K562 (cell line): ENCODE data around the gene AIPL1. TPM values are rescaled to one million over a fixed set of nuclear protein-coding genes. Genes with fewer than 3 reads are reported as not detected.

ENCODE experiments used
- ATAC-seq: fragments of 200-7000 bp; cut with Tn5 transposase; 3 replicates; pipeline ENCODE4 v1.9.1; 2020; ENCODE audit warnings: moderate library complexity
- BruUV-seq: library from RNA; stranded (reverse); fragments of 400-500 nt; replicated peaks from 2 replicates; lab custom pipeline; 2021; lab: Mats Ljungman, UMichigan
- CTCF ChIA-PET: fragments of 300-600 bp; formaldehyde crosslinking; extraction: SDS; loops from one replicate; lab custom pipeline; 2021; ENCODE audit warnings: low intra/inter-chr PET ratio; lab: Yijun Ruan, JAX
- POLR2A ChIA-PET: fragments of 300-600, 350-650 bp; sonication (Branson Sonifier 250); formaldehyde crosslinking; extraction: SDS; loops from one replicate; lab custom pipeline; 2021; ENCODE audit warnings: antibody characterized with exemption, inconsistent platforms; lab: Yijun Ruan, JAX
- DNase-seq, 4 experiments: peaks; one replicate each; pipeline versions ENCODE4 v3.0.0 to v3.0.0-alpha.2; 2011 to 2018; ENCODE audit warnings: low spot score in 3 of 4, mixed read lengths in 3 of 4; ENCODE audit errors: extremely low read depth in 1 of 4
- FAIRE-seq: peaks from 2 replicates; lab custom pipeline; 2011; peaks lifted over from hg19 to GRCh38; lab: Jason Lieb, UNC
- H2AFZ ChIP-seq: 2 replicates; pipeline ENCODE4 v1.6.0; 2011; ENCODE audit warnings: low read depth, low read length, control low read depth, inconsistent platforms
- H3K27ac ChIP-seq: fragments of 200-600 bp; 3 replicates; pipeline ENCODE4 v1.8.0; 2011; ENCODE audit warnings: low read depth, mild to moderate bottlenecking, control low read depth, inconsistent platforms, low read length, moderate library complexity, mixed read lengths; ENCODE audit errors: extremely low read depth
- H3K27me3 ChIP-seq, 2 experiments: fragments of 300-600 bp in 1 of 2; 2 replicates in 1 of 2; 3 replicates in 1 of 2; pipeline versions ENCODE4 v1.6.0 to v1.8.0; 2011; ENCODE audit warnings: inconsistent platforms in 2 of 2, low read length in 2 of 2, mild to moderate bottlenecking in 1 of 2, mixed read lengths in 1 of 2, moderate library complexity in 1 of 2; ENCODE audit not compliant: control insufficient read depth in 2 of 2, insufficient read depth in 2 of 2
- H3K36me3 ChIP-seq: fragments of 300-600 bp; 3 replicates; pipeline ENCODE4 v1.8.0; 2011; ENCODE audit warnings: mild to moderate bottlenecking, low read length, inconsistent platforms; ENCODE audit not compliant: control insufficient read depth, insufficient read depth
- H3K4me1 ChIP-seq, 2 experiments: fragments of 200-600 bp in 1 of 2; replicated peaks in 1 of 2; 2 replicates in 1 of 2; 3 replicates in 1 of 2; pipeline versions ENCODE4 v1.5.1 to v1.8.0; 2011; ENCODE audit warnings: inconsistent platforms in 2 of 2, low read length in 2 of 2, mild to moderate bottlenecking in 1 of 2, mixed read lengths in 1 of 2, moderate library complexity in 1 of 2; ENCODE audit not compliant: control insufficient read depth in 2 of 2, insufficient read depth in 2 of 2
- H3K4me2 ChIP-seq: 2 replicates; pipeline ENCODE4 v1.6.1; 2011; ENCODE audit warnings: low read length, control low read depth, inconsistent platforms, mixed read lengths; ENCODE audit not compliant: insufficient read depth
- H3K4me3 ChIP-seq: fragments of 200-600 bp; sonication (generic), shearing (Covaris generic); 2 replicates; pipeline ENCODE4 v1.5.1; 2016; ENCODE audit warnings: control low read depth, inconsistent platforms
- H3K79me2 ChIP-seq: fragments of 200-600 bp; 3 replicates; pipeline ENCODE4 v1.8.0; 2011; ENCODE audit warnings: low read length, inconsistent platforms; ENCODE audit not compliant: control insufficient read depth, insufficient read depth
- H3K9ac ChIP-seq, 2 experiments: 2 replicates each; pipeline versions ENCODE4 v1.6.0 to v1.6.1; 2011; ENCODE audit warnings: low read depth in 2 of 2, low read length in 2 of 2, control low read depth in 1 of 2, inconsistent platforms in 1 of 2, mild to moderate bottlenecking in 1 of 2, mixed read lengths in 1 of 2; ENCODE audit not compliant: insufficient read depth in 1 of 2
- H3K9me1 ChIP-seq: one replicate; pipeline ENCODE4 v1.6.0; 2011; ENCODE audit warnings: inconsistent platforms, mild to moderate bottlenecking, low read length, moderate library complexity; ENCODE audit not compliant: control insufficient read depth, insufficient read depth
- H3K9me3 ChIP-seq: replicated peaks from 2 replicates; pipeline ENCODE4 v1.5.1; 2011; ENCODE audit warnings: low read depth, low read length, inconsistent platforms; ENCODE audit not compliant: control insufficient read depth, insufficient read depth
- H4K20me1 ChIP-seq: replicated peaks from 2 replicates; pipeline ENCODE4 v1.6.1; 2011; ENCODE audit warnings: low read length, inconsistent platforms, mixed read lengths; ENCODE audit not compliant: control insufficient read depth, insufficient read depth
- KLF16 ChIP-seq: IDR thresholded peaks from 2 replicates; pipeline ENCODE4 v1.6.1; 2016; ENCODE audit warnings: antibody characterized with exemption
- MTA2 ChIP-seq: fragments of 450-650 bp; IDR thresholded peaks from 2 replicates; pipeline ENCODE4 v1.6.1; 2016; ENCODE audit warnings: low read depth
- NONO ChIP-seq, 2 experiments: fragments of 200-400 bp in 1 of 2; fragments of 450-650 bp in 1 of 2; formaldehyde crosslinking in 1 of 2; IDR thresholded peaks; 2 replicates each; pipeline ENCODE4 v1.6.1; 2017; ENCODE audit warnings: low read depth in 2 of 2, mild to moderate bottlenecking in 2 of 2, moderate library complexity in 2 of 2, low read length in 1 of 2
- POLR2B ChIP-seq: fragments of 450-650 bp; IDR thresholded peaks from 2 replicates; pipeline ENCODE4 v1.6.1; 2018; ENCODE audit warnings: low read depth; ENCODE audit not compliant: partially characterized antibody
- POLR2G ChIP-seq: fragments of 200-400 bp; formaldehyde crosslinking; IDR thresholded peaks from 2 replicates; pipeline ENCODE4 v1.6.1; 2017; ENCODE audit warnings: low read depth, mild to moderate bottlenecking, antibody characterized with exemption, low read length, moderate library complexity
- RCOR1 ChIP-seq, 2 experiments: IDR thresholded peaks; 2 replicates each; pipeline ENCODE4 v1.6.1; 2012; ENCODE audit warnings: low read depth in 2 of 2, low read length in 2 of 2, borderline replicate concordance in 1 of 2, improper control_type of control experiment in 1 of 2
- TAL1 ChIP-seq: fragments of 450-650 bp; IDR thresholded peaks from 2 replicates; pipeline ENCODE4 v1.6.1; 2016; ENCODE audit warnings: mild to moderate bottlenecking
- ZFPM2 ChIP-seq: fragments of 250-450 bp; sonication (Bioruptor Pico); IDR thresholded peaks from 2 replicates; pipeline ENCODE4 v1.5.1; 2022; ENCODE audit warnings: mild to moderate bottlenecking
- ZNF551 ChIP-seq: fragments of 250-450 bp; sonication (Bioruptor Pico); IDR thresholded peaks from 2 replicates; pipeline ENCODE4 v1.5.0; 2021; ENCODE audit warnings: mild to moderate bottlenecking, moderate library complexity
- WGBS: fragments of 100-300 bp; shearing (Covaris generic); methylation state at CpG from one replicate; pipeline ENCODE4 v1.1.6; 2016; ENCODE audit warnings: low coverage, mixed read lengths; ENCODE audit not compliant: insufficient coverage; ENCODE audit errors: missing lambda C conversion rate; 5-methylcytosine and 5-hydroxymethylcytosine counted together
- in situ Hi-C: fragments of 300-500 bp; cut with MboI; formaldehyde crosslinking; loops from 4 replicates; pipeline ENCODE4 v1.15.0; 2018; ENCODE audit warnings: inconsistent platforms, mixed read lengths
- intact Hi-C: fragments of 100-400 bp; cut with micrococcal nuclease; formaldehyde crosslinking; loops from 2 replicates; pipeline ENCODE4 v1.14.2; 2022
- polyA plus RNA-seq, 8 experiments: library from polyadenylated mRNA; depleted of rRNA in 4 of 8; stranded (reverse) in 5 of 8; unstranded in 3 of 8; fragments of >200 nt; fragmentation: Nextera tagmentation in 2 of 8; fragmentation: Illumina TruSeq in 1 of 8; extraction: Ambion mirVana in 2 of 8; extraction: Trizol in 1 of 8; gene quantifications; 2 replicates each; pipeline versions ENCODE4 v1.2.1 to v1.2.3, GENCODE V29; 2011 to 2014; ENCODE audit warnings: inconsistent platforms in 1 of 8, missing spikeins in 1 of 8
- total RNA-seq, 7 experiments: library from RNA; depleted of rRNA in 6 of 7; stranded (reverse); fragments of >200 nt in 6 of 7; fragmentation: Illumina TruSeq in 2 of 7; extraction: Trizol in 2 of 7; gene quantifications; 2 replicates each; pipeline versions ENCODE4 v1.2.1 to v1.2.3, GENCODE V29; 2011 to 2021; ENCODE audit warnings: low replicate concordance in 1 of 7
- TF ChIP-seq, protein P1 (sequence below): fragments of 450-650 bp; IDR thresholded peaks from 2 replicates; pipeline ENCODE4 v1.6.1; 2018; ENCODE audit warnings: mild to moderate bottlenecking, low read depth; ENCODE audit not compliant: partially characterized antibody
- TF ChIP-seq, protein P2 (sequence below): fragments of 250-450 bp; sonication (Bioruptor Pico); IDR thresholded peaks from 2 replicates; pipeline ENCODE4 v1.4.0; 2020
- TF ChIP-seq, protein P3 (sequence below): fragments of 250-450 bp; sonication (Bioruptor Pico); IDR thresholded peaks from 2 replicates; pipeline ENCODE4 v1.8.0; 2021; ENCODE audit warnings: borderline replicate concordance, mild to moderate bottlenecking, moderate library complexity; ENCODE audit not compliant: poor library complexity, severe bottlenecking
- TF ChIP-seq, protein P4 (sequence below), 2 experiments: fragments of 450-650 bp; IDR thresholded peaks; 2 replicates each; pipeline ENCODE4 v1.6.1; 2016

AIPL1 gene
- total and polyA plus RNA-seq, 9 of the 15 experiments (the other 6 are each of a cell fraction or from before 2014, with no cell fraction given) = not detected

DNA sequence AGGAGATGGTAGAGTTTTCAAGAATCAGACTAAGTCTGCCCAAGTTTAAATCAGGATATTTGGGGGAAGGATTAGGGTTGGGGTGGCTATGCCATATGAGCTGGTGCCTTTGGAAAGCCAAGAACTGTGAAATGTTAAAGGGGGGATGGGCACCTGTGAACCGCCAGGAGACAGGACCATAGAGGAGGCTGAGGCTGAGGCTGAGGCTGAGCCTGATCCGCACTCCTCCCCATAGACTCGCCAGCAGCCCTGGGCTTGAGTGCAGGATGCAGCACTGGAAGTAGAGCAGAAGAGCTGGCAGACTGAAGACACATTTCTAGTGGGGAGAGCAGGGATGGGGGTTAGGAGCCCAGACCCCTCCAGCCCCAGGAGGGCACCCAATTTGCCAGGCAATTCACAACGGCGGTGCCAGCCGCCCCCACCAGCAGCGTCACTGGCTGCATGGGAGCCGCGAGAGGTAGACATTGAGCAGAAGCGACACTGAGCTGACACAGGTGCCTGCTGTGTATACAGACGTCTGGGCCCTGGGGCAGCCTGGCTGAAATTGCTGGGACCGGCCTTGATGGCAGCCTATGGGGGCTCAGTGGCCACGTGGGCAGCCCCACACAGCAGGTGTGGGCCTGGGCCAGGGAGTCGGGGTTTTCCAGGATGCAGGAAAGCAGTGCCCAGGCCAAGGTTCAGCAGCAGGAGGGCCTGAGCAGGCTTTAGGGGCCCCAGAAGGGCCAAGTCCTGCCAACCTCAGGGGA is 18.5 kb upstream of the AIPL1 start:
- ChIA-PET POLR2A (interaction anchor here (0.6 to 1.3 kb wide), 3 partner anchors 11 to 343 kb away, joined by 3 to 6 read pairs (median 4); no protein-coding TSS in a partner anchor), CTCF (no interaction called here)
- WGBS = 34% methylated on average over 9 of the region's 14 CpGs
- Histone ChIP-seq H3K27ac (no peak overlapping the region), H3K9me1 (no peaks in the 10 kb centered on the region), H3K4me2 (no peak overlapping the region), H3K27me3 (no peaks in the 10 kb centered on the region), H3K36me3 (no peaks in the 10 kb centered on the region), H2AFZ (no peak overlapping the region), H3K79me2 (no peaks in the 10 kb centered on the region), H3K4me3 (no peak overlapping the region), H3K4me1 (peaks cover 24 to 37% of the 10 kb centered on the region in 2 experiments), H3K9me3 (no peaks in the 10 kb centered on the region), H3K9ac (no peak overlapping the region; a peak in 1 of 4 replicates), H4K20me1 (no peaks in the 10 kb centered on the region)
- no peak for DNase-seq
- intact Hi-C loops = loop anchor here (10.0 kb wide), 1 partner anchor 191 kb away; the partner anchor contains the start of genes KIAA0753 and TXNDC17
- no peak for FAIRE-seq
- in situ Hi-C loops = no loop called here
- TF ChIP-seq POLR2G (no peak), MTA2 (no peak), TAL1 (no peak), ZNF551 (CRISPR knock-in tag) (no peak), RCOR1 (IDR thresholded peaks at IDR 0.05; ENCODE audit: borderline replicate concordance in 1 of 2, low read depth in 2 of 2, low read length in 2 of 2) (no peak), ZFPM2 (no peak), NONO (IDR thresholded peaks at IDR 0.05; ENCODE audit: low read depth in 2 of 2, low read length in 1 of 2) (no peak), POLR2B (no peak), KLF16 (no peak)
- TF ChIP-seq, protein P1, sequence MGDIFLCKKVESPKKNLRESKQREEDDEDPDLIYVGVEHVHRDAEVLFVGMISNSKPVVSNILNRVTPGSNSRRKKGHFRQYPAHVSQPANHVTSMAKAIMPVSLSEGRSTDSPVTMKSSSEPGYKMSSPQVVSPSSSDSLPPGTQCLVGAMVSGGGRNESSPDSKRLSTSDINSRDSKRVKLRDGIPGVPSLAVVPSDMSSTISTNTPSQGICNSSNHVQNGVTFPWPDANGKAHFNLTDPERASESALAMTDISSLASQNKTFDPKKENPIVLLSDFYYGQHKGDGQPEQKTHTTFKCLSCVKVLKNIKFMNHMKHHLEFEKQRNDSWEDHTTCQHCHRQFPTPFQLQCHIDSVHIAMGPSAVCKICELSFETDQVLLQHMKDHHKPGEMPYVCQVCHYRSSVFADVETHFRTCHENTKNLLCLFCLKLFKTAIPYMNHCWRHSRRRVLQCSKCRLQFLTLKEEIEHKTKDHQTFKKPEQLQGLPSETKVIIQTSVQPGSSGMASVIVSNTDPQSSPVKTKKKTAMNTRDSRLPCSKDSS = no peak
- TF ChIP-seq, protein P2, sequence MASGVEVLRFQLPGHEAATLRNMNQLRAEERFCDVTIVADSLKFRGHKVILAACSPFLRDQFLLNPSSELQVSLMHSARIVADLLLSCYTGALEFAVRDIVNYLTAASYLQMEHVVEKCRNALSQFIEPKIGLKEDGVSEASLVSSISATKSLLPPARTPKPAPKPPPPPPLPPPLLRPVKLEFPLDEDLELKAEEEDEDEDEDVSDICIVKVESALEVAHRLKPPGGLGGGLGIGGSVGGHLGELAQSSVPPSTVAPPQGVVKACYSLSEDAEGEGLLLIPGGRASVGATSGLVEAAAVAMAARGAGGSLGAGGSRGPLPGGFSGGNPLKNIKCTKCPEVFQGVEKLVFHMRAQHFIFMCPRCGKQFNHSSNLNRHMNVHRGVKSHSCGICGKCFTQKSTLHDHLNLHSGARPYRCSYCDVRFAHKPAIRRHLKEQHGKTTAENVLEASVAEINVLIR = no peak
- TF ChIP-seq, protein P3, sequence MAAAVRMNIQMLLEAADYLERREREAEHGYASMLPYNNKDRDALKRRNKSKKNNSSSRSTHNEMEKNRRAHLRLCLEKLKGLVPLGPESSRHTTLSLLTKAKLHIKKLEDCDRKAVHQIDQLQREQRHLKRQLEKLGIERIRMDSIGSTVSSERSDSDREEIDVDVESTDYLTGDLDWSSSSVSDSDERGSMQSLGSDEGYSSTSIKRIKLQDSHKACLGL (CRISPR knock-in tag) = no peak
- TF ChIP-seq, protein P4, sequence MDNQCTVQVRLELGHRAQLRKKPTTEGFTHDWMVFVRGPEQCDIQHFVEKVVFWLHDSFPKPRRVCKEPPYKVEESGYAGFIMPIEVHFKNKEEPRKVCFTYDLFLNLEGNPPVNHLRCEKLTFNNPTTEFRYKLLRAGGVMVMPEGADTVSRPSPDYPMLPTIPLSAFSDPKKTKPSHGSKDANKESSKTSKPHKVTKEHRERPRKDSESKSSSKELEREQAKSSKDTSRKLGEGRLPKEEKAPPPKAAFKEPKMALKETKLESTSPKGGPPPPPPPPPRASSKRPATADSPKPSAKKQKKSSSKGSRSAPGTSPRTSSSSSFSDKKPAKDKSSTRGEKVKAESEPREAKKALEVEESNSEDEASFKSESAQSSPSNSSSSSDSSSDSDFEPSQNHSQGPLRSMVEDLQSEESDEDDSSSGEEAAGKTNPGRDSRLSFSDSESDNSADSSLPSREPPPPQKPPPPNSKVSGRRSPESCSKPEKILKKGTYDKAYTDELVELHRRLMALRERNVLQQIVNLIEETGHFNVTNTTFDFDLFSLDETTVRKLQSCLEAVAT (IDR thresholded peaks at IDR 0.05) = no peak
- no TSS peak for BruUV-seq
- no peak for ATAC-seq
